ENCODE measurements around the gene CC2D2A.

GRCh38 chr4:15541941-15542340 is 72.3 kb downstream of the CC2D2A start:
- no peak for TF ChIP-seq REST (IDR thresholded peaks at IDR 0.05; ENCODE audit: insufficient replicate concordance, low read depth)
- no peak for TF ChIP-seq CTCF (IDR thresholded peaks at IDR 0.05; ENCODE audit: insufficient read depth, low read length)
- no peak for TF ChIP-seq GABPA (IDR thresholded peaks at IDR 0.05; ENCODE audit: low read depth)

Measured in HL-60 (cell line).